Rectal smooth muscle tissue (tissue), 1 donor: Measurements from ENCODE around the gene DEFB124.
"Not testable (repeated sequence)": the region's sequence is repeated elsewhere in the genome, so short reads cannot be mapped to it uniquely, and the experiment has no call there.

Source experiments
- H3K27ac ChIP-seq: one replicate; pipeline ENCODE4 v1.7.0; 2013; ENCODE audit warnings: low read depth, low read length, inconsistent platforms
- H3K27me3 ChIP-seq: one replicate; pipeline ENCODE4 v1.7.0; 2013; ENCODE audit warnings: low read length; ENCODE audit not compliant: control insufficient read depth, insufficient read depth
- H3K36me3 ChIP-seq: one replicate; pipeline ENCODE4 v1.7.0; 2013; ENCODE audit warnings: low read length; ENCODE audit not compliant: control insufficient read depth, insufficient read depth
- H3K4me1 ChIP-seq: one replicate; pipeline ENCODE4 v1.7.0; 2013; ENCODE audit warnings: low read length; ENCODE audit not compliant: control insufficient read depth, insufficient read depth
- H3K4me3 ChIP-seq: one replicate; pipeline ENCODE4 v1.7.0; 2013; ENCODE audit warnings: low read length
- H3K9ac ChIP-seq: one replicate; pipeline ENCODE4 v1.7.0; 2013; ENCODE audit warnings: low read length

The DEFB124 gene

GRCh38 chr20:31476294-31476585 is 1.3 kb upstream of the DEFB124 start:
- Histone ChIP-seq H3K4me3 (no peak overlapping the region), H3K27me3 (no peaks in the 10 kb centered on the region), H3K36me3 (no peaks in the 10 kb centered on the region), H3K4me1 (no peaks in the 10 kb centered on the region), H3K9ac (no peak overlapping the region), H3K27ac (no peak overlapping the region)

- no peaks in the 10 kb centered on the region for H3K36me3 ChIP-seq
- no peaks in the 10 kb centered on the region for H3K27me3 ChIP-seq
- peak overlapping the region; percentile 51 for H3K9ac ChIP-seq
- H3K4me3 ChIP-seq = peak overlapping the region; percentile 55
- H3K27ac ChIP-seq = peak overlapping the region; percentile 48
- H3K4me1 ChIP-seq = no peaks in the 10 kb centered on the region
Measured at GRCh38 chr20:31475472-31476293, 756 bp upstream of the DEFB124 start.

GRCh38 chr20:31474097-31474436 is 860 bp downstream of the DEFB124 start:
- Histone ChIP-seq H3K27me3 (no peaks in the 10 kb centered on the region), H3K27ac (no peak overlapping the region), H3K4me1 (no peaks in the 10 kb centered on the region), H3K4me3 (no peak overlapping the region), H3K36me3 (no peaks in the 10 kb centered on the region), H3K9ac (no peak overlapping the region)

- no peak overlapping the region for H3K27ac ChIP-seq
- H3K4me1 ChIP-seq = no peaks in the 10 kb centered on the region
- H3K36me3 ChIP-seq = no peaks in the 10 kb centered on the region
- no peaks in the 10 kb centered on the region for H3K27me3 ChIP-seq
- H3K4me3 ChIP-seq = no peak overlapping the region
- no peak overlapping the region for H3K9ac ChIP-seq
Measured at GRCh38 chr20:31473331-31474096, 1.4 kb downstream of the DEFB124 start.

DNA sequence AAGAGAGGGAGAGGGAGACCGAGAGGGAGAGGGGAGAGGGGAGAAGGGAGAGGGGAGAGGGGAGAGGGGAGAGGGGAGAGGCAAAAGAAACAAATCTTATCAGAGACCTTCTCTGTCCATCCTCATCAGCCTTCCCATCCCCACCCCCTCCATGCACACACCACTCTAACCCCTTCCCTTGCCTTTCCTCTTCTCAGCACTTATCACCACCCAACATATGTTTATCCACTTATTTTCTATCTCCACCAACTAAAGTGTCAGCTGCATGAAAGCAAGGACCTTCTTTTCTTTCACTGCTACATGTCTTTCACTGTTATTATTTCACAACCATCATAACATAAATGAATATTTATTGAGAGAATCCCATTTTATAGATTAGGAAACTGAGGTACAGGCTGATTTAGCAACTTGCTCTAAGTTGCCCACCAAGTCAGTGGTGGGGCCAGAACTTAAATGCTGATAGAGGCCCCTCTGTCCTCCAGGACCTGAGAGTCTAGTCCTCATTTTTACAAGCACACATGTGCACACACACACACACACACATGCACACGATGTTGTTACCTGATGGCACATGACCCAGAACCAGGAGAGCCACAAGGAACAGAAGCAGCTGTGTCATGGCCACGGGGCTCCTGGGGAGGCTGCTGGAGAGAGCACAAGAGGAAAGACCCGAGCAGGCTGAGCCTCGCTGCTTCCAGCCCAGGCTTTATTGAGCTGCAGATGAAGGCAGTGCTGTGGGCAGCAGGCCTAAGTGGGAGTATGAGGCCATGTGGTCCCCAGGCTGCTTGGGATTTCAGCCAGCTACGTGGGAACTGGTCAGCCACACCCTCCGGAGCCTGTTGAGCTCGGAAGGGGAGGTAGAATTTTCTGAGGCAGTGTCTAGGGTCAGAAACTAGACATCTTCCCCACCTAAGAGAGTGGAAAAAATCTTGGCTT is 2.3 kb downstream of the DEFB124 start:
- Histone ChIP-seq H3K4me3 (no peak overlapping the region), H3K9ac (no peak overlapping the region), H3K4me1 (no peaks in the 10 kb centered on the region), H3K36me3 (no peaks in the 10 kb centered on the region), H3K27ac (no peak overlapping the region), H3K27me3 (no peaks in the 10 kb centered on the region)

- H3K27me3 ChIP-seq, H3K4me3 ChIP-seq, H3K27ac ChIP-seq, H3K36me3 ChIP-seq, H3K4me1 ChIP-seq, H3K9ac ChIP-seq: not testable (repeated sequence)
Measured at GRCh38 chr20:31470946-31471345, 4.0 kb downstream of the DEFB124 start.

DNA sequence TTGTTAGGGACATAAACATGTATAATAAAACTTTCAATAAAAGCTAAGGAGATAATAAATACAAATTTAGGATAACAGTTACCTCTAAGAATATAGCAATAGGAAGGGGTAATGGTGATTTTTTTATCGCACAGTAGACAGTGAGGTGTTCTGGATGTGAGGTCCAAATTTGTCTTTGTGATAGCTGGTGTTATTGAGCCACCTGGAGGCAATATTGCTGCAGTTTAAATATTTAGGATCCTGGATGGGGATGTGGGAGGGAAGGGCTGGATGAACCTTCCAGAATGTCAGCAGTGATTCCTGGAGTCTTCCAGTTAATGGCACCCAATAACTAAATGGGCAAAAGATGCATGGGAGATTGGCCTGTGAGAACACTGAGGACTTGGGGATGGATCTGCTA is 20.6 kb downstream of the DEFB124 start:
- H3K4me1 ChIP-seq = no peaks in the 10 kb centered on the region
- H3K27ac ChIP-seq = no peak overlapping the region

DNA sequence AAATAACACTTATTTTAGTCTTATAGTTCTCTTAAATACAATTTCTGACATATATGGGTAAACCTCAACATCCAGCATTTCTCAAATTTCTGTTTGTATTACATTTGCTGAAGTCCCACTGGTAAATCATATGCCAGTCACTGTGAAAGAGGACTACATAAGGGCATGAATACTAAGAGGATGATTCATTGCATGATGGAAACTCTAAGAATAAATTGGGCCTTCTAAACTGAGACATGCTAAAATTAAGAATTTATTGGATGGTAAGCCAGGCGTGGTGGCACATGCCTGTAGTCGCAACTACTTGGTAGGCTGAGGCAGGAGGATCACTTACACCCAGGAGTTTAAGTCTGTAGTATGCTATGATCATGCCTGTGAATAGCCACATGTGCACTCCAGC is 22.4 kb downstream of the DEFB124 start:
- no peak overlapping the region for H3K9ac ChIP-seq
- no peak overlapping the region for H3K4me3 ChIP-seq
- H3K27me3 ChIP-seq = peaks cover 2% of the 10 kb centered on the region
- no peak overlapping the region for H3K27ac ChIP-seq
- H3K36me3 ChIP-seq = no peaks in the 10 kb centered on the region
- no peaks in the 10 kb centered on the region for H3K4me1 ChIP-seq

More for the DNA sequence above, 20.6 kb downstream of the DEFB124 start:
- no peak overlapping the region for H3K9ac ChIP-seq
- H3K27me3 ChIP-seq = peaks cover 2% of the 10 kb centered on the region
- H3K36me3 ChIP-seq = no peaks in the 10 kb centered on the region
- no peak overlapping the region for H3K4me3 ChIP-seq

GRCh38 chr20:31449511-31450414 is 25.2 kb downstream of the DEFB124 start:
- Histone ChIP-seq H3K27ac (no peak overlapping the region), H3K36me3 (no peaks in the 10 kb centered on the region), H3K4me1 (no peaks in the 10 kb centered on the region)

GRCh38 chr20:31446084-31446819 is 28.7 kb downstream of the DEFB124 start:
- no peaks in the 10 kb centered on the region for H3K4me1 ChIP-seq
- no peaks in the 10 kb centered on the region for H3K27me3 ChIP-seq
- no peaks in the 10 kb centered on the region for H3K36me3 ChIP-seq
- H3K27ac ChIP-seq = no peak overlapping the region
- no peak overlapping the region for H3K9ac ChIP-seq
- no peak overlapping the region for H3K4me3 ChIP-seq

More at GRCh38 chr20:31449511-31450414, 25.2 kb downstream of the DEFB124 start:
- Histone ChIP-seq H3K27me3 (no peaks in the 10 kb centered on the region), H3K4me3 (no peak overlapping the region), H3K9ac (no peak overlapping the region)

DNA sequence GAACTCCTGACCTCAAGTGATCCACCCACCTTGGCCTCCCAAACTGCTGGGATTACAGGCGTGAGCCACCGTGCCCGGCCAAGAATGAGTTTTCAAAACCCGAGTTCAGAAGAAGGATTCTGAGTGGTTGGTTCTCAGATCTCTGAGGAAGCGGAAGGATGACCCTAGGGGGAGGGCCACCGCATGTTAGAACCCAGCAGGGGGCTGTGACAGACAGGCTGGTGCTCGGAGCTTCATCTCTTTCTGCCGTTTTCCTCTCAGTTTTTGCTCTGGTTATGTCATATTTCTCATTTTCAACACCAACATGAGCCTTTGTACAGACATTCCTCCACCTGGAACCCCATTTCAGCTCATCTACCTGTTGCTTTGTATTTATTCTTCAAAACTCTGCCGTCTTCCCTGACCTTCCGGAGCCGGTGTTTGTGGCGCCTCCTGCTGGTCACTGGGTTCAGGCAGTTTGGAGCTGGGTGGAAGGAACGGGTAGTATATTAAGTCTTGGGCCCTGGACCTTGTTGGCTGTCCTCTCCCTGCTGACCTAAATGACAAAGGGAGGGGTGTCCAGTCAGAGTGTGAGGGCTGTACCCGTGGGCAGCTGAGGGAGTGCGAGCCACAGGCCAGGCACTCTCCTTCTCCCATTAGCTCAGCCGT is 34.8 kb downstream of the DEFB124 start, which contains the start of gene DEFB123:
DEFB123 (plus strand) TSS at position 621 of the 648 bp plus-strand sequence. CDS start 67 bp downstream, outside the sequence.
- Histone ChIP-seq H3K4me1 (no peaks in the 10 kb centered on the region), H3K4me3 (no peak within 1 kb of the TSS), H3K27me3 (no peaks in the 10 kb centered on the region), H3K36me3 (no peaks in the 10 kb centered on the region), H3K27ac (no peak within 1 kb of the TSS), H3K9ac (no peak within 1 kb of the TSS)
